ENCODE data around the gene ERC2.
A peak's percentile ranks its signal among the peaks of the same experiment; 100 is the strongest.

Gene ERC2

GRCh38 chr3:55486857-55487380 lies 981.3 kb downstream of the ERC2 start, which contains the start of gene WNT5A:
TSS of gene WNT5A (minus strand) at chr3:55487306. CDS start at chr3:55486985, 321 bp downstream.
- peak in 6 of 56 donors; percentile 14 to 39 (median 18) for DNase-seq

- peak in 17 of 56 donors; percentile 9 to 68 (median 22) for DNase-seq
These were observed 982.0 kb downstream of the ERC2 start for GRCh38 chr3:55486101-55486856.

GRCh38 chr3:55484801-55485791 lies 983.2 kb downstream of the ERC2 start:
- DNase-seq: peak in 49 of 56 donors; percentile 15 to 83 (median 50)

- DNase-seq: no peak
These were observed 984.0 kb downstream of the ERC2 start for GRCh38 chr3:55484191-55484689.

DNA sequence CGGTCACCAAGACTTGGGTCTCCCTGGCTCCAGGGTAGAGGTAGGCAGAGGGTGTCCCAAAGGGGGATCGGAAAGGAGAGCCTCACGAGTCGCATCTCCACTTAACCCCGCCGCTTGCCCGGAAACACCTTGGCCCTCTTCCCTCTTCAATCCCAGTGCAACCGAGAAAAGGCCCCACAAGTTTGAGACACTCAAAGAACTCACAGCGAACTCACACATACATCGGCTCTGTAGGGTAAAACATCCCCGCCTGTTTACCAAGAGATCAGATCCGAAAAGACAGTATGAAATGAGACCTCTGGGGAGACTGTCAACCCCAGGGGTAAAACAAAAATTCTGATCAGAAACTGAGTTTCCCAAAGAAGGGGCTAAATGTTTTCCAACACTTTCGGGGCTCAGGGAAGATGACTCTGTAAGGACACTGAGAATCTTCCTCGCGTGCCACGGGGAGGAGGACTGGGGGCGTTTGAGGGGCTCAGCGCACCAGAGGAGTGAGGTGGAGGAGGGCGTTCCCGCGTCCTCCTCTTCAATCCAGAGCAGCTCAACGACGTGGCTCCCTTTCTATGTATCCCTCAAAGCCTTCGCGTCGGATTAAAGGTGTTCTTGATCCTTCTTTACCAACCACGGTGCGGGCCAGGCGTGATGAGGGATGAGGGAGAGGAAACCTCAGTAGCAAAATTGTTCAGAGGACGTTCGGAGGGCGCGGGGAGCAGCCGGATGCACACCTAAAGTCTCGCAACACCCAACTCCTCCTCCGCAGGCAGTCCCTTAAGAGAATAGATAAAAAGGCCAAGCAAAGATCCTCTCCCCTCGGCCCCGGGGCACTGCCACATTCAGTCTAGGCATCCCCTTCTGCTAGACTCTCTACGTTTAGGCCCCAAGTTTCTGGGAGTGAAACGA lies 984.8 kb downstream of the ERC2 start:
- DNase-seq: no peak

GRCh38 chr3:55482496-55483195 lies 985.6 kb downstream of the ERC2 start:
- DNase-seq: no peak

GRCh38 chr3:55481744-55482495 lies 986.3 kb downstream of the ERC2 start:
- DNase-seq: peak in 1 of 56 donors; percentile 11

GRCh38 chr3:55480911-55481743 lies 987.1 kb downstream of the ERC2 start:
- DNase-seq: peak in 11 of 56 donors; percentile 6 to 58 (median 18)

GRCh38 chr3:55477306-55478303 lies 990.7 kb downstream of the ERC2 start:
- DNase-seq: no peak

DNA sequence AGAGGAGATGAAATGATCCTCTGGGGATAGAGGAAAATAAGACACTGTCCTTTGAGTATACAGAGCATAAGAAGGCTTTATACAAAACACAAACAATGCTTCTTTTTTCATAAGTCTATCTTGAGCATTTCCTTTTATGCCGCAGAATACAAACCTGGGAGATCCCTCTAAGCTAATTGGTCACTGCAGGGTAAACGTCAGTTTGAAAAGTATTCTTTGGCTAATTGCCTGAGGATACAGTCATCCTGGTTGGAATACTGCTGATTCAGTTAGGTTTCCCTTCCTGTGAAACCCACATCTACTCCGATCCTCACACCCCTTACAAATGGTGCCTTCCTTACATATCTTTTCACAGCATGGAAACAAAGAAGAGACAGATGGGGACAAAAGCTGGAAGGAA lies 991.8 kb downstream of the ERC2 start:
- DNase-seq: no peak

GRCh38 chr3:55474213-55474632 lies 994.0 kb downstream of the ERC2 start:
- no peak for DNase-seq

DNA sequence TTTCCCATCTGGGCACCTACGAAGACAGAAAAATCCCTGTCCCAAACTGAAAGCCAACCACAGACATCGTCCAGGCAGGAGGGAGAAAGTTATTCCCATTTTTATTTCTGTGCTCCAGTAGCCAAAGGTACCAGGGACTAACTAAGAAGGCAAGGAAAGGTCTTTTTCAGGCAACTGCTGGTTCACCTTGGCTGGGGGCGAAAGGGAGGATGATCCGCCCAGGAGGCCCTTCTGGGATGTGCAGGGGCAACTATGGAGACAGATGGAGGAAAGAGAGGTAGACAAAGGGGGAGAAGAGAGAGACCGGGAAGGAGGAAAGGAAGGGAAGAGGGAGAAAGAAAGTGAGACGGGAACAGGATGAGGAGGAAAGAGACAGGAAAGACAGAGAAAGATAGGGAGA lies 994.5 kb downstream of the ERC2 start:
- DNase-seq: no peak

DNA sequence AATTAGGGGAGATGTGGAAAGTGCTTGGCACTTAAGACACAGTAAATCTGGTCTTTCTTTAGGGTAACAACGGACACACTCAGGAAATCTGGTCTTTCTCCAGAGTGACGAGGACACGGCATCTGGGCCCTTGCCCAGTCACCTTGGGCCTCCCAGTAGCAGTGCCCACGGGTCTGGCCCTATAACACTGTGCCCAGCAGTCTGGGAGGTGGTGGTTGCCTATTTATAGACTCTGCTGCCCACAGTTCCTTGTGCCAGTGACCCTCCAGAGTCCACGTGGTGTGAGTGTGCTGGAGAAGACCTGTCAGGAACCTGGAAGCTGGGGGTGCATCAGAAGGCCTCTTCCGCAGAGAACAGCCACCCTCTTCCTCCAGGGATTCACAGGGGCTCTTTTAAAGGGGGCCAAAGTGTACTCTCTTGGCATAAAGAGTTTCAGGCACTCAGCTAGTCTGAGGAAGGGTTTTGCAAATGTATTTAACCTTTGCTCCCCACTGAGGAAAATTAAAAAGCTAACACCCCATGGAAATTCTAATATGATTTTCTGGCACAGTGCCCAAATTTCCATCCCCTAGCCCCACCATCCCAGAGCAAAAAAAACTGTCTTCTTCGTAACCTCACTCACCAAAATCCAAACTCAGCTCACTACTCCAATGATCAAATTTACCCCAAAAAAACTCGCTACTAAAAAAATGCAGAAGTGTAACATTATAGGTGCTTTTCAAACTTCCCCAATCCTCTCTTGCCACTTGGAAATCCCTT lies 996.6 kb downstream of the ERC2 start:
- DNase-seq: no peak

GRCh38 chr3:55471084-55471483 lies 997.2 kb downstream of the ERC2 start:
- no peak for DNase-seq

DNA sequence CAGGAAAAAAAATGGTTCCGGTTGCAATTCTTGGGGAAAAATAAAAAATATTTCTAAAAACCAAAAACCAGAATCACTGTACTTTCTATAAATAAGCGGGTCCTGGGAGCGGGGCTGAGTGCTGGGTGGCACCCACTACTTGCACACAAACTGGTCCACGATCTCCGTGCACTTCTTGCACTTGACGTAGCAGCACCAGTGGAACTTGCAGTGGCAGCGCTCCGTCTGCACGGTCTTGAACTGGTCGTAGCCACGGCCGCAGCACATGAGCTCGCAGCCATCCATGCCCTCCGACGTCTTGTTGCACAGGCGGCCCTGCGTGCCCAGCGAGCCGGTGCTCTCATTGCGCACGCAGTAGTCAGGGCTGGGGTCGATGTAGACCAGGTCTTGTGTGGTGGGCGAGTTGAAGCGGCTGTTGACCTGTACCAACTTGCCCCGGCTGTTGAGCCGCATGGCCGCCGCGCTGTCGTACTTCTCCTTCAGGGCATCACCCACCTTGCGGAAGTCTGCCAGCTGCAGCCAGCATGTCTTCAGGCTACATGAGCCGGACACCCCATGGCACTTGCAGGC lies 998.2 kb downstream of the ERC2 start:
- DNase-seq: no peak

GRCh38 chr3:55468251-55468650 lies 1000.0 kb downstream of the ERC2 start:
- no peak for DNase-seq
